K562 (cell line): Measurements from ENCODE around the gene TDRD10. TPM values are rescaled to one million over a fixed set of nuclear protein-coding genes. Genes with fewer than 3 reads are reported as not detected.
A peak's percentile ranks its signal among the peaks of the same experiment; 100 is the strongest.

Experiments used
- ARID2 ChIP-seq: fragments of 450-650 bp; IDR thresholded peaks from 2 replicates; pipeline ENCODE4 v1.6.1; 2017; ENCODE audit warnings: antibody characterized with exemption, mild to moderate bottlenecking
- ARNT ChIP-seq, 2 experiments: fragments of 450-650 bp; IDR thresholded peaks; 2 replicates each; pipeline ENCODE4 v1.6.1; 2016; ENCODE audit warnings: mild to moderate bottlenecking in 1 of 2
- CHD4 ChIP-seq: fragments of 200-600 bp; sonication (generic); IDR thresholded peaks from 3 replicates; pipeline ENCODE4 v1.6.1; 2012; ENCODE audit warnings: low read depth, mild to moderate bottlenecking, mixed read lengths, low read length, inconsistent platforms; ENCODE audit not compliant: insufficient read depth, insufficient replicate concordance, poor library complexity, severe bottlenecking
- ELF1 ChIP-seq: fragments of 200-800 bp; sonication (Bioruptor generic); IDR thresholded peaks from 2 replicates; pipeline ENCODE4 v1.6.1; 2016; ENCODE audit warnings: missing genetic modification characterization, missing compliant biosample characterization
- ETS2 ChIP-seq: IDR thresholded peaks from 2 replicates; pipeline ENCODE4 v1.6.1; 2016; ENCODE audit warnings: borderline replicate concordance, missing genetic modification characterization, mild to moderate bottlenecking, moderate library complexity, missing compliant biosample characterization; ENCODE audit not compliant: poor library complexity, severe bottlenecking
- HDAC1 ChIP-seq, 2 experiments: fragments of 450-650 bp; IDR thresholded peaks; 2 replicates each; pipeline ENCODE4 v1.6.1; 2016 to 2017; ENCODE audit warnings: inconsistent platforms in 1 of 2, mild to moderate bottlenecking in 1 of 2, moderate library complexity in 1 of 2
- ID3 ChIP-seq, 2 experiments: fragments of 250-450 bp in 1 of 2; fragments of 450-650 bp in 1 of 2; sonication (Bioruptor Pico) in 1 of 2; IDR thresholded peaks; 2 replicates each; pipeline versions ENCODE4 v1.6.1 to v1.8.0; 2016 to 2021; ENCODE audit warnings: mild to moderate bottlenecking in 2 of 2, moderate library complexity in 2 of 2, missing compliant biosample characterization in 1 of 2, missing genetic modification characterization in 1 of 2
- MEF2D ChIP-seq: conservative IDR thresholded peaks from 2 replicates; pipeline ENCODE4 v1.6.1; 2016; ENCODE audit warnings: low read depth, missing genetic modification characterization, missing compliant biosample characterization
- MGA ChIP-seq: fragments of 450-650 bp; IDR thresholded peaks from 2 replicates; pipeline ENCODE4 v1.6.1; 2016; ENCODE audit warnings: mild to moderate bottlenecking, moderate library complexity
- PHB2 ChIP-seq: fragments of 450-650 bp; IDR thresholded peaks from 2 replicates; pipeline ENCODE4 v1.6.1; 2017; ENCODE audit warnings: low read depth
- PML ChIP-seq: IDR thresholded peaks from 2 replicates; pipeline ENCODE4 v1.6.1; 2012; ENCODE audit warnings: low read length, inconsistent platforms
- POU5F1 ChIP-seq: fragments of 150-350 bp; IDR thresholded peaks from 2 replicates; pipeline ENCODE4 v1.6.1; 2014; ENCODE audit warnings: borderline replicate concordance, low read length, low read depth, mild to moderate bottlenecking; ENCODE audit not compliant: partially characterized antibody
- RBFOX2 ChIP-seq: fragments of 200-400 bp; formaldehyde crosslinking; IDR thresholded peaks from 2 replicates; pipeline ENCODE4 v1.6.1; 2017; ENCODE audit warnings: low read depth, mild to moderate bottlenecking, low read length, moderate library complexity
- SPI1 ChIP-seq: IDR thresholded peaks from 2 replicates; pipeline ENCODE4 v1.6.1; 2011; ENCODE audit warnings: low read depth, low read length, control low read depth, borderline replicate concordance
- ZNF175 ChIP-seq: fragments of 200-800 bp; sonication (Bioruptor generic); IDR thresholded peaks from 2 replicates; pipeline ENCODE4 v1.6.1; 2016; ENCODE audit warnings: low read depth, mild to moderate bottlenecking, missing genetic modification characterization, missing compliant biosample characterization
- ZNF311 ChIP-seq: fragments of 250-450 bp; sonication (Bioruptor Pico); IDR thresholded peaks from 2 replicates; pipeline ENCODE4 v1.4.0; 2020; ENCODE audit warnings: mild to moderate bottlenecking, moderate library complexity
- ZNF717 ChIP-seq: fragments of 250-450 bp; sonication (Bioruptor Pico); IDR thresholded peaks from 2 replicates; pipeline ENCODE4 v1.5.0; 2021
- ZNF830 ChIP-seq: fragments of 250-450 bp; sonication (Bioruptor Pico); IDR thresholded peaks from 2 replicates; pipeline ENCODE4 v1.5.0; 2021; ENCODE audit warnings: mild to moderate bottlenecking
- polyA plus RNA-seq, 8 experiments: library from polyadenylated mRNA; depleted of rRNA in 4 of 8; stranded (reverse) in 5 of 8; unstranded in 3 of 8; fragments of >200 nt; fragmentation: Nextera tagmentation in 2 of 8; fragmentation: Illumina TruSeq in 1 of 8; extraction: Ambion mirVana in 2 of 8; extraction: Trizol in 1 of 8; gene quantifications; 2 replicates each; pipeline versions ENCODE4 v1.2.1 to v1.2.3, GENCODE V29; 2011 to 2014; ENCODE audit warnings: inconsistent platforms in 1 of 8, missing spikeins in 1 of 8
- total RNA-seq, 7 experiments: library from RNA; depleted of rRNA in 6 of 7; stranded (reverse); fragments of >200 nt in 6 of 7; fragmentation: Illumina TruSeq in 2 of 7; extraction: Trizol in 2 of 7; gene quantifications; 2 replicates each; pipeline versions ENCODE4 v1.2.1 to v1.2.3, GENCODE V29; 2011 to 2021; ENCODE audit warnings: low replicate concordance in 1 of 7

The TDRD10 gene
- total and polyA plus RNA-seq, 9 of the 15 experiments (the other 6 are each of a cell fraction or from before 2014, with no cell fraction given) = not detected

- TF ChIP-seq MGA (no peak), ZNF311 (CRISPR knock-in tag) (no peak), ZNF175 (CRISPR knock-in tag) (no peak), ID3 (CRISPR knock-in tag; IDR thresholded peaks at IDR 0.05) (no peak), ID3 (tag; IDR thresholded peaks at IDR 0.05) (peak; percentile 84), SPI1 (no peak), POU5F1 (no peak), CHD4 (no peak), ARNT (IDR thresholded peaks at IDR 0.05) (peak in 1 of 2 experiments; percentile 43; a peak in 1 of 4 replicates), ZNF717 (CRISPR knock-in tag) (no peak), RBFOX2 (no peak), HDAC1 (IDR thresholded peaks at IDR 0.05) (no peak), MEF2D (tag) (0 out of 2 replicates have a peak, but pooled peaks have one; percentile 32), ELF1 (tag) (0 out of 2 replicates have a peak, but pooled peaks have one; percentile 21), PML (no peak), ARID2 (no peak), ETS2 (no peak), PHB2 (no peak), ZNF830 (CRISPR knock-in tag) (no peak)
Observed at GRCh38 chr1:154490317-154490716, 11.7 kb upstream of the TDRD10 start (continued).
